ENCODE results near the gene FBXL5. TPM values are rescaled to one million over a fixed set of nuclear protein-coding genes. Genes with fewer than 3 reads are reported as not detected.
A peak's percentile ranks its signal among the peaks of the same experiment; 100 is the strongest.

The FBXL5 gene
- total and polyA plus RNA-seq, 2 of the 13 experiments (the other 11 are each of a cell fraction or from before 2014, with no cell fraction given): 17.4 to 45.3 TPM

GRCh38 chr4:15653864-15654592, 1.1 kb downstream of the FBXL5 start (continued):
- TF ChIP-seq, protein P1, sequence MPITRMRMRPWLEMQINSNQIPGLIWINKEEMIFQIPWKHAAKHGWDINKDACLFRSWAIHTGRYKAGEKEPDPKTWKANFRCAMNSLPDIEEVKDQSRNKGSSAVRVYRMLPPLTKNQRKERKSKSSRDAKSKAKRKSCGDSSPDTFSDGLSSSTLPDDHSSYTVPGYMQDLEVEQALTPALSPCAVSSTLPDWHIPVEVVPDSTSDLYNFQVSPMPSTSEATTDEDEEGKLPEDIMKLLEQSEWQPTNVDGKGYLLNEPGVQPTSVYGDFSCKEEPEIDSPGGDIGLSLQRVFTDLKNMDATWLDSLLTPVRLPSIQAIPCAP (CRISPR knock-in tag; IDR thresholded peaks at IDR 0.05; ENCODE audit: low read depth): no peak

DNA sequence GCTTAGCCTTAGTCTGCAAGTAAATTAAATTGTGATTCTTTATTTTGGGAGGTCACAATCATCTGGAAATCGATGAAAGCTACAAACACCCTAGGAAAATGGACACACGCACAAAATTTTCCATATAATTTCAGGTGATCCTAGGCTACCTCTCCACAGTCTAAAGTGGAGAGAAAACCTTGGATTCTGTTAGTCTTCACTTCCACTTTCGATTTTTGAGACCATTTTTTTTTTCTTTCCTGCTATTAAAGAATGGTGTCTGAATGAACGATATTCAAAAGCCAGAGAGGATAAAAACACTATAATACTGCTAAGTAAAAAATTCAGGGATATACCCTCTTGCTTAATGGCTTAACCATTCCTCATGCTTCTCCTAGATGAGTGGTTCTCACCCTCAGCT, 1.7 kb downstream of the FBXL5 start:
- H3K27ac ChIP-seq (ENCODE audit: extremely low read length, insufficient read depth, low read length): peak overlapping the region; percentile 85
- intact Hi-C loops (cut with micrococcal nuclease; ENCODE audit: unreplicated experiment) (loop anchor here (10.0 kb wide), 1 partner anchor 649 kb away; the partner anchor contains the start of gene CPEB2), in situ Hi-C loops (cut with HindIII; ENCODE audit: extremely low pct_ligation_motif_present, low pct_unique_long_range_greater_than_20kb) (loop anchor here (5.0 to 25.0 kb wide), 2 partner anchors 176 to 641 kb away; partner anchors contain the start of gene CPEB2)
- H3K79me2 ChIP-seq (ENCODE audit: insufficient read depth, low read length): peaks cover 60% of the 10 kb centered on the region
- no peak overlapping the region for H2AFZ ChIP-seq (ENCODE audit: low read length)
- no peaks in the 10 kb centered on the region; a peak in 1 of 5 replicates for H3K27me3 ChIP-seq (ENCODE audit: control insufficient read depth in 1 of 2, insufficient read depth in 2 of 2, low read length in 2 of 2)
- ChIA-PET POLR2A (interaction anchor here (0.8 to 4.8 kb wide), 2 partner anchors 29 to 46 kb away, joined by 3 to 36 read pairs; partner anchors contain the start of gene FAM200B), CTCF (ENCODE audit: low intra/inter-chr PET ratio, low total read pairs) (no interaction called here)
- WGBS (ENCODE audit: low lambda C conversion rate): 4% methylated on average over 4 of the region's 4 CpGs
- H3K4me2 ChIP-seq (ENCODE audit: low read depth, low read length): peak overlapping the region; percentile 83
- no peaks in the 10 kb centered on the region for H3K9me3 ChIP-seq (ENCODE audit: low read length)
- peak overlapping the region; percentile 71 to 98 (median 90) for H3K4me3 ChIP-seq (replicated peaks in 1 of 3; ENCODE audit: insufficient read depth in 1 of 3, low read depth in 2 of 3, low read length in 3 of 3)
- no peak for TF ChIP-seq HMG20A (CRISPR knock-in tag; IDR thresholded peaks at IDR 0.05; ENCODE audit: borderline replicate concordance)
- TF ChIP-seq AKAP8 (CRISPR knock-in tag; IDR thresholded peaks at IDR 0.05): no peak
- no peak for TF ChIP-seq ZNF224 (CRISPR knock-in tag; IDR thresholded peaks at IDR 0.05)
- TF ChIP-seq, protein P2, sequence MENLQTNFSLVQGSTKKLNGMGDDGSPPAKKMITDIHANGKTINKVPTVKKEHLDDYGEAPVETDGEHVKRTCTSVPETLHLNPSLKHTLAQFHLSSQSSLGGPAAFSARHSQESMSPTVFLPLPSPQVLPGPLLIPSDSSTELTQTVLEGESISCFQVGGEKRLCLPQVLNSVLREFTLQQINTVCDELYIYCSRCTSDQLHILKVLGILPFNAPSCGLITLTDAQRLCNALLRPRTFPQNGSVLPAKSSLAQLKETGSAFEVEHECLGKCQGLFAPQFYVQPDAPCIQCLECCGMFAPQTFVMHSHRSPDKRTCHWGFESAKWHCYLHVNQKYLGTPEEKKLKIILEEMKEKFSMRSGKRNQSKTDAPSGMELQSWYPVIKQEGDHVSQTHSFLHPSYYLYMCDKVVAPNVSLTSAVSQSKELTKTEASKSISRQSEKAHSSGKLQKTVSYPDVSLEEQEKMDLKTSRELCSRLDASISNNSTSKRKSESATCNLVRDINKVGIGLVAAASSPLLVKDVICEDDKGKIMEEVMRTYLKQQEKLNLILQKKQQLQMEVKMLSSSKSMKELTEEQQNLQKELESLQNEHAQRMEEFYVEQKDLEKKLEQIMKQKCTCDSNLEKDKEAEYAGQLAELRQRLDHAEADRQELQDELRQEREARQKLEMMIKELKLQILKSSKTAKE (CRISPR knock-in tag; IDR thresholded peaks at IDR 0.05; ENCODE audit: borderline replicate concordance): no peak
- no peak for TF ChIP-seq NR2F1 (CRISPR knock-in tag; IDR thresholded peaks at IDR 0.05)
- TF ChIP-seq ZFYVE20 (CRISPR knock-in tag; IDR thresholded peaks at IDR 0.05; ENCODE audit: borderline replicate concordance, low read depth): no peak
- TF ChIP-seq ZFP37 (CRISPR knock-in tag; IDR thresholded peaks at IDR 0.05; ENCODE audit: borderline replicate concordance): no peak
- no peak for TF ChIP-seq GATA4 (IDR thresholded peaks at IDR 0.05; ENCODE audit: borderline replicate concordance, low read depth)
- TF ChIP-seq, protein P3, sequence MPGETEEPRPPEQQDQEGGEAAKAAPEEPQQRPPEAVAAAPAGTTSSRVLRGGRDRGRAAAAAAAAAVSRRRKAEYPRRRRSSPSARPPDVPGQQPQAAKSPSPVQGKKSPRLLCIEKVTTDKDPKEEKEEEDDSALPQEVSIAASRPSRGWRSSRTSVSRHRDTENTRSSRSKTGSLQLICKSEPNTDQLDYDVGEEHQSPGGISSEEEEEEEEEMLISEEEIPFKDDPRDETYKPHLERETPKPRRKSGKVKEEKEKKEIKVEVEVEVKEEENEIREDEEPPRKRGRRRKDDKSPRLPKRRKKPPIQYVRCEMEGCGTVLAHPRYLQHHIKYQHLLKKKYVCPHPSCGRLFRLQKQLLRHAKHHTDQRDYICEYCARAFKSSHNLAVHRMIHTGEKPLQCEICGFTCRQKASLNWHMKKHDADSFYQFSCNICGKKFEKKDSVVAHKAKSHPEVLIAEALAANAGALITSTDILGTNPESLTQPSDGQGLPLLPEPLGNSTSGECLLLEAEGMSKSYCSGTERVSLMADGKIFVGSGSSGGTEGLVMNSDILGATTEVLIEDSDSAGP (CRISPR knock-in tag; IDR thresholded peaks at IDR 0.05; ENCODE audit: borderline replicate concordance): no peak
- no peak for TF ChIP-seq PTBP1 (IDR thresholded peaks at IDR 0.05; ENCODE audit: low read depth, low read length, poor library complexity, severe bottlenecking)
- no peak for TF ChIP-seq ZNF746 (CRISPR knock-in tag; IDR thresholded peaks at IDR 0.05)
- no peaks in the 10 kb centered on the region for H3K36me3 ChIP-seq (replicated peaks in 1 of 2; ENCODE audit: control insufficient read depth in 1 of 2, insufficient read depth in 2 of 2, low read length in 2 of 2)
- H3K9ac ChIP-seq (ENCODE audit: insufficient read depth, low read depth, low read length): peak overlapping the region; percentile 87
- BruUV-seq (replicated peaks): no TSS peak
- peaks cover 10% of the 10 kb centered on the region for H4K20me1 ChIP-seq (ENCODE audit: insufficient read depth, low read length)
- no peak for FAIRE-seq
- H3K4me1 ChIP-seq (ENCODE audit: insufficient read depth, low read length): peaks cover 52% of the 10 kb centered on the region
- no peak for ATAC-seq
- DNase-seq (ENCODE audit: low spot score): no peak
